IPS-15b (cell line): ENCODE measurements around the gene NPB.

Experiments used
- H3K27me3 ChIP-seq: one replicate; pipeline ENCODE4 v1.6.1; 2013; ENCODE audit warnings: low read length; ENCODE audit not compliant: control insufficient read depth, insufficient read depth
- H3K36me3 ChIP-seq: one replicate; pipeline ENCODE4 v1.6.1; 2013; ENCODE audit warnings: low read length; ENCODE audit not compliant: control insufficient read depth, insufficient read depth
- H3K4me1 ChIP-seq: one replicate; pipeline ENCODE4 v1.6.1; 2013; ENCODE audit warnings: mild to moderate bottlenecking, low read length; ENCODE audit not compliant: control insufficient read depth, insufficient read depth
- H3K4me3 ChIP-seq: one replicate; pipeline ENCODE4 v1.5.1; 2013; ENCODE audit warnings: low read depth, low read length
- H3K9ac ChIP-seq: one replicate; pipeline ENCODE4 v1.6.1; 2013; ENCODE audit warnings: low read depth, mild to moderate bottlenecking, low read length
- H3K9me3 ChIP-seq: one replicate; pipeline ENCODE4 v1.6.1; 2013; ENCODE audit warnings: mild to moderate bottlenecking, low read length; ENCODE audit not compliant: control insufficient read depth, insufficient read depth

Gene NPB

GRCh38 chr17:81865733-81866439 is 36.2 kb upstream of the NPB start:
- Histone ChIP-seq H3K4me1 (no peaks in the 10 kb centered on the region), H3K27me3 (no peaks in the 10 kb centered on the region), H3K36me3 (peaks cover 34% of the 10 kb centered on the region), H3K4me3 (no peak overlapping the region), H3K9ac (no peak overlapping the region), H3K9me3 (no peaks in the 10 kb centered on the region)

- Histone ChIP-seq H3K36me3 (peaks cover 34% of the 10 kb centered on the region), H3K9me3 (no peaks in the 10 kb centered on the region), H3K4me3 (no peak overlapping the region), H3K9ac (peak overlapping the region; percentile 54), H3K27me3 (no peaks in the 10 kb centered on the region), H3K4me1 (no peaks in the 10 kb centered on the region)
Measured at GRCh38 chr17:81866440-81867169, 35.4 kb upstream of the NPB start.

DNA sequence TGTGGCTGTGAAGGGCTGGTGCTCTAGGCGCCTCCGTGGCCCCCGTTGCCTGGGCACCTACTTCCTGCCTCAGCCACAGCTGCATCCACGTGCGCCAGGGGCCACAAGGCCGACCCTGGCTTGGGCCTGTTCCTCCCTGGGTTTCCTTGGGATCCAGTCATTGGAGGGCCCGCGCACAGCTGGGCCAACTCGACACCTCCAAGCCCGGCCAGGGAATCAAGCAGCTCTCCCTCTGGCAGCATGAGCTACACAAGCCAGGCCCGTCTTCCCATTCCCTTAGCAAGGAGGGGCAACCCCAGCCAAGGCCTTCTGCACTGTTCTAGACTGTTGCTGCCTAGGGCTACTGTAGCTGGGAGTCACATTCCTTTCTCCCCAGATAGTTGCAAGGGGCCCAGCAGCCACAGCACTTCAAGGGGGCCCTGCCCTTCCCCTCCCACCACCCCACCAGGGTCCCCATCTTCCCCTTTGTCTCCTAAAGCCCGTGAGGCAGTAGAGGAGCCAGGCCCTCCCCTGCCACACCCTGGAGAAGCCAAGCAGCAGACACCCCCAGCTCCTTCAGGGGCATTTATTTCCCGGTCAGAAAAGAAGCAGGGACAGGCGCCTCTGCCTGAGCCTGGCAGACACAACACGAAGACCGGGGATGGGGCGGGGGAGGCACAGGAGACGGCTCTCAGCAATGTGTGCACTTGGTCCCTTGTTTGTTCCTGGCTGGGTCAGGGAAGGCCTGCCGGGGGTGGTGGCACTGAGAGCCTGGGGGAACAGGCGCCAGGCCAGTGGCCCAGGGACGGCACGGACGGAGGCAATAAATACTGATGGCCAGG is 34.7 kb upstream of the NPB start:
- Histone ChIP-seq H3K9me3 (no peaks in the 10 kb centered on the region), H3K4me1 (no peaks in the 10 kb centered on the region), H3K36me3 (peaks cover 34% of the 10 kb centered on the region), H3K27me3 (no peaks in the 10 kb centered on the region), H3K9ac (peak overlapping the region; percentile 54), H3K4me3 (no peak overlapping the region)

DNA sequence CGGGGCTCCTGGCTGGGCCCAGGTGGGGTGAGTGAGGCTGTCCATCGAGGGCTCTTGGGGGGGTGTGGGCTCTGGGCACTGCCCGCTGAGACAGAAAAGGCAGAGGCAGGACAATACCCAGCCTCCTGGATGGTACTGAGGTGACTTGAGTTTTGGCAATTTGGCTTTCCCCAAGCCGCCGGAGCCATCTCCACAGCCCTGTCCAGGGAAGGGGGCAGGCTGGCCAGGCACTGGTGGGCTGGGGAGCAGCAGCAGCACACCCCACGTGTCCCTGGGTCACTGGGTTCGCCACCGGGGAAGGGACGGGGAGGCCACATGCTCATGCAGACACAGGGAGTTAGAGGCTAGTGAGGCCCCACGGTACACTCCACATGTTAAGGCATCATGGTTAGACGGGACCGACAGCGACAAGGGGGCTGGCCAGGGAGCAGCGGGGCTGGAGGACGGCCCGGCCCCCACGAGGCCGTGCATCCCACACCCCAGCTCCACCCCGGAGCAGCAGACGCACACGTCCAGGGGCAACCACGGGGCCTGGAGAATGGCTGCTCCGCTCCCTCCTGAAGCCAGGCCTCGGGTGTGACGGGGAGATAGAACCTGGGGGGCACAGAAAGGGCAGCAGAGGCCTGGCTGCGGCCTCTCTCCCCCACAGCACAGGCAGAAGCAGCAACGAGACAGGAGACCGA is 33.9 kb upstream of the NPB start:
- Histone ChIP-seq H3K9me3 (no peaks in the 10 kb centered on the region), H3K4me1 (no peaks in the 10 kb centered on the region), H3K27me3 (no peaks in the 10 kb centered on the region), H3K4me3 (no peak overlapping the region), H3K9ac (peak overlapping the region; percentile 26), H3K36me3 (peaks cover 32% of the 10 kb centered on the region)

GRCh38 chr17:81868674-81869220 is 33.3 kb upstream of the NPB start:
- Histone ChIP-seq H3K9ac (peak overlapping the region; percentile 26), H3K4me3 (no peak overlapping the region), H3K4me1 (no peaks in the 10 kb centered on the region), H3K27me3 (no peaks in the 10 kb centered on the region), H3K36me3 (peaks cover 29% of the 10 kb centered on the region), H3K9me3 (no peaks in the 10 kb centered on the region)

DNA sequence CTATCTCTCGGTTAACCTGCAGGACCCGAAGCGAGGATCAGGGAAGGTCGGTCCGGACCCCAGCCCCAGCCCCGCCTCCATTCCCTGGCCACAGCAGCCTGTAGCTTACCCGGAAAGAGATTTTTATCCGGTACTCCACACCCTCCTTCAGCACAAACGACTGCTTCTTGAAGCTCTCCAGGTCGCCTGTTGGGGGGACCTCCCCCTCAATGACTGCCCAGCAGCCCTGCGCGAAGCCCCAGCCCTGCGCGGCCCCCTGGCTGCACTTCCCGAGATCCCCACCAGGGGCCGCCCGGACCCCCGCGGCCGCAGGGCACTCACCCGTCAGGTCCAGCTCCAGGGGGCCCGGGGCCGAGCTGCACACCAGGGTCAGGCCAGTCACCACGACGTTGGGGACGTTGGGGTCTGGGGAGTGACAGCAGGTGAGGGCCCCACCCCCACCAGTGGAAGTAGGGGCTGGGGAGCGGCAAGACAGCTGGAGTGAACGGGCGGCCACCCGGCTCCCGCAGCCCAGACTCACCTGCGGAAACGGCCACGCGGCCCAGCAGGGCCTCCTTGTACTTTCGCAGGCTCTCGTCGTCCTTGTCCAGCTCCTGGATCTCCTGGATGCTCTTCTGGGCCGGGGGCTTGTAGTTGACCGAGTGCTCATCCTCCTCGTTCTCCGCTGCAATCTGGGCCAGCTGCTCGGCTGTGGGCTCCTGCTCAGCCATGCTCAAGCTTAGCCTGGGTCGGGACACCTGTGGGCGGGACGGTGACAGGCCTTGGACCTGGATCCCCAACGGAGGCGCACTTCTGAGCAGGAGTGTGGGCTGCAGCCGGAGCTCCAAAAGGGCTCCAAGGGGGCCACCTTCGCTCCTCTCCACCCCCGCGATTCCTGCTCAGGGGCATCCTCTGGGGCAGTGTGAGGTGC is 32.6 kb upstream of the NPB start:
- Histone ChIP-seq H3K36me3 (peaks cover 25% of the 10 kb centered on the region), H3K9me3 (no peaks in the 10 kb centered on the region), H3K9ac (peak overlapping the region; percentile 89), H3K4me1 (no peaks in the 10 kb centered on the region), H3K4me3 (peak overlapping the region; percentile 81), H3K27me3 (no peaks in the 10 kb centered on the region)

- Histone ChIP-seq H3K27me3 (no peaks in the 10 kb centered on the region), H3K36me3 (peaks cover 21% of the 10 kb centered on the region), H3K4me1 (no peaks in the 10 kb centered on the region)
Measured at GRCh38 chr17:81870131-81870980, 31.7 kb upstream of the NPB start.

GRCh38 chr17:81870981-81871386 is 31.1 kb upstream of the NPB start, which contains the start of gene ARHGDIA:
TSS of gene ARHGDIA (minus strand) at chr17:81871337. CDS start at chr17:81869930, 1,407 bp downstream.
- Histone ChIP-seq H3K4me1 (no peaks in the 10 kb centered on the region), H3K36me3 (peaks cover 16% of the 10 kb centered on the region), H3K27me3 (no peaks in the 10 kb centered on the region), H3K4me3 (peak within 1 kb of the TSS; percentile 91), H3K9ac (peak within 1 kb of the TSS; percentile 98), H3K9me3 (no peaks in the 10 kb centered on the region)

More at GRCh38 chr17:81870131-81870980, 31.7 kb upstream of the NPB start:
- Histone ChIP-seq H3K9ac (peak overlapping the region; percentile 89), H3K9me3 (no peaks in the 10 kb centered on the region), H3K4me3 (peak overlapping the region; percentile 81)

- Histone ChIP-seq H3K4me1 (no peaks in the 10 kb centered on the region), H3K27me3 (no peaks in the 10 kb centered on the region), H3K4me3 (peak overlapping the region; percentile 91), H3K36me3 (peaks cover 12% of the 10 kb centered on the region), H3K9ac (peak overlapping the region; percentile 98), H3K9me3 (no peaks in the 10 kb centered on the region)
Measured at GRCh38 chr17:81871387-81872230, 30.4 kb upstream of the NPB start.
